GM12878 (cell line): ENCODE results near the gene CFAP58. TPM values are rescaled to one million over a fixed set of nuclear protein-coding genes. Genes with fewer than 3 reads are reported as not detected.

ENCODE experiments used
- ATAC-seq: fragments of 200-7000 bp; cut with Tn5 transposase; 3 replicates; pipeline ENCODE4 v1.9.1; 2020; ENCODE audit warnings: mild to moderate bottlenecking, moderate library complexity
- BruUV-seq: library from RNA; stranded (reverse); fragments of 400-500 nt; replicated peaks from 2 replicates; lab custom pipeline; 2021; lab: Mats Ljungman, UMichigan
- CTCF ChIA-PET: fragments of 300-600 bp; sonication (Branson Sonifier 250); formaldehyde crosslinking; extraction: SDS; loops from one replicate; lab custom pipeline; 2021; ENCODE audit warnings: inconsistent platforms; lab: Yijun Ruan, JAX
- POLR2A ChIA-PET: fragments of 350-600 bp; formaldehyde crosslinking; extraction: SDS; loops from one replicate; lab custom pipeline; 2021; ENCODE audit warnings: inconsistent platforms; lab: Charles Lee
- RAD21 ChIA-PET: fragments of 300-600 bp; sonication (Branson Sonifier 250); formaldehyde crosslinking; loops from one replicate; lab custom pipeline; 2023; ENCODE audit warnings: antibody characterized with exemption; ENCODE audit not compliant: unreplicated experiment; lab: Charles Lee
- SMC1A ChIA-PET: fragments of 300-600 bp; sonication (Branson Sonifier 250); formaldehyde crosslinking; loops from one replicate; lab custom pipeline; 2023; ENCODE audit not compliant: unreplicated experiment, uncharacterized antibody; lab: Charles Lee
- DNase-seq: peaks from one replicate; pipeline ENCODE4 v3.0.0-alpha.2; 2011; ENCODE audit warnings: low read depth, low spot score
- FAIRE-seq: peaks from 3 replicates; lab custom pipeline; 2011; peaks lifted over from hg19 to GRCh38; lab: Jason Lieb, UNC
- H2AFZ ChIP-seq: 2 replicates; pipeline ENCODE4 v1.6.0; 2011; ENCODE audit warnings: low read depth, low read length, control low read depth; ENCODE audit not compliant: control insufficient read depth
- H3K27ac ChIP-seq: 2 replicates; pipeline ENCODE4 v1.5.1; 2011; ENCODE audit warnings: control low read depth; ENCODE audit not compliant: control insufficient read depth, insufficient read depth
- H3K27me3 ChIP-seq, 2 experiments: replicated peaks in 1 of 2; 2 replicates each; pipeline versions ENCODE4 v1.6.0 to v1.6.1; 2011; ENCODE audit warnings: low read length in 1 of 2; ENCODE audit not compliant: control insufficient read depth in 2 of 2, insufficient read depth in 2 of 2
- H3K36me3 ChIP-seq, 2 experiments: 2 replicates each; pipeline ENCODE4 v1.5.1; 2011; ENCODE audit warnings: low read length in 1 of 2; ENCODE audit not compliant: control insufficient read depth in 2 of 2, insufficient read depth in 2 of 2
- H3K4me1 ChIP-seq: 2 replicates; pipeline ENCODE4 v1.6.1; 2011; ENCODE audit warnings: mild to moderate bottlenecking, low read length, moderate library complexity, mixed read lengths; ENCODE audit not compliant: control insufficient read depth, insufficient read depth
- H3K4me2 ChIP-seq: 2 replicates; pipeline ENCODE4 v1.6.0; 2011; ENCODE audit warnings: control low read depth; ENCODE audit not compliant: control insufficient read depth, insufficient read depth
- H3K4me3 ChIP-seq: fragments of 200-600 bp; sonication (generic); 2 replicates; pipeline ENCODE4 v1.5.1; 2016
- H3K79me2 ChIP-seq: 2 replicates; pipeline ENCODE4 v1.6.0; 2011; ENCODE audit warnings: low read length; ENCODE audit not compliant: control insufficient read depth, insufficient read depth
- H3K9ac ChIP-seq: 2 replicates; pipeline ENCODE4 v1.8.0; 2011; ENCODE audit warnings: low read length, control low read depth, mixed read lengths; ENCODE audit not compliant: control insufficient read depth, insufficient read depth
- H3K9me3 ChIP-seq: replicated peaks from 3 replicates; pipeline ENCODE4 v1.5.1; 2011; ENCODE audit warnings: mild to moderate bottlenecking, low read length; ENCODE audit not compliant: control insufficient read depth, insufficient read depth
- H4K20me1 ChIP-seq: 2 replicates; pipeline ENCODE4 v1.6.0; 2011; ENCODE audit not compliant: control insufficient read depth, insufficient read depth
- E4F1 ChIP-seq: fragments of 450-650 bp; IDR thresholded peaks from 2 replicates; pipeline ENCODE4 v1.6.1; 2018; ENCODE audit warnings: borderline replicate concordance, mild to moderate bottlenecking; ENCODE audit not compliant: partially characterized antibody
- ESRRA ChIP-seq: IDR thresholded peaks from 2 replicates; pipeline ENCODE4 v1.6.1; 2012; ENCODE audit warnings: mild to moderate bottlenecking, low read length, improper control_type of control experiment
- ETV6 ChIP-seq, 2 experiments: fragments of 450-650 bp in 1 of 2; IDR thresholded peaks in 1 of 2; conservative IDR thresholded peaks in 1 of 2; 2 replicates each; pipeline ENCODE4 v1.6.1; 2014; ENCODE audit warnings: antibody characterized with exemption in 1 of 2, borderline replicate concordance in 1 of 2, low read depth in 1 of 2, mild to moderate bottlenecking in 1 of 2, moderate library complexity in 1 of 2
- IRF4 ChIP-seq: IDR thresholded peaks from 2 replicates; pipeline ENCODE4 v1.6.1; 2011; ENCODE audit warnings: low read depth, low read length
- NR2C2 ChIP-seq: IDR thresholded peaks from 2 replicates; pipeline ENCODE4 v1.6.1; 2011; ENCODE audit warnings: borderline replicate concordance, low read depth; ENCODE audit not compliant: control insufficient read depth, insufficient read length
- NR2F1 ChIP-seq: fragments of 450-650 bp; conservative IDR thresholded peaks from 2 replicates; pipeline ENCODE4 v1.6.1; 2017; ENCODE audit warnings: mild to moderate bottlenecking
- SIX5 ChIP-seq: IDR thresholded peaks from 2 replicates; pipeline ENCODE4 v1.6.1; 2011; ENCODE audit warnings: mild to moderate bottlenecking, low read depth, low read length, moderate library complexity; ENCODE audit not compliant: severe bottlenecking
- SREBF2 ChIP-seq: IDR thresholded peaks from 2 replicates; pipeline ENCODE4 v1.6.1; 2012; ENCODE audit warnings: mild to moderate bottlenecking, low read length
- SUPT20H ChIP-seq: IDR thresholded peaks from 2 replicates; pipeline ENCODE4 v1.6.1; 2011; ENCODE audit warnings: low read depth, mild to moderate bottlenecking, low read length, moderate library complexity, borderline replicate concordance; ENCODE audit not compliant: control insufficient read depth
- SUZ12 ChIP-seq: fragments of 200-600 bp; sonication (generic); IDR thresholded peaks from one replicate; pipeline ENCODE4 v1.6.1; 2018; ENCODE audit warnings: antibody characterized with exemption, mild to moderate bottlenecking; ENCODE audit not compliant: unreplicated experiment
- TAF1 ChIP-seq: IDR thresholded peaks from 2 replicates; pipeline ENCODE4 v1.6.1; 2011; ENCODE audit warnings: mild to moderate bottlenecking, low read depth, low read length, borderline replicate concordance
- TCF7 ChIP-seq: IDR thresholded peaks from 2 replicates; pipeline ENCODE4 v1.6.1; 2014; ENCODE audit warnings: antibody characterized with exemption, borderline replicate concordance
- WGBS: methylation state at CpG from one replicate; pipeline ENCODE4 v1.1.6; 2016; ENCODE audit warnings: low lambda C conversion rate; ENCODE audit not compliant: insufficient replicate concordance, insufficient coverage; ENCODE audit errors: missing lambda C conversion rate; 5-methylcytosine and 5-hydroxymethylcytosine counted together
- in situ Hi-C: fragments of 300-500 bp; cut with MboI; formaldehyde crosslinking; loops from 9 replicates; pipeline ENCODE4 v1.14.3; 2018; ENCODE audit warnings: mixed read lengths
- intact Hi-C: fragments of 100-400 bp; cut with micrococcal nuclease; formaldehyde crosslinking; loops from one replicate; pipeline ENCODE4 v1.14.2; 2022; ENCODE audit not compliant: unreplicated experiment
- polyA plus RNA-seq, 11 experiments: library from polyadenylated mRNA; depleted of rRNA in 4 of 11; unstranded in 6 of 11; stranded (reverse) in 5 of 11; fragments of >200 nt; fragmentation: Nextera tagmentation in 4 of 11; fragmentation: Illumina TruSeq in 1 of 11; extraction: Ambion mirVana in 4 of 11; extraction: Trizol in 1 of 11; gene quantifications; 1 replicate in 1 of 11; 2 replicates in 10 of 11; pipeline versions ENCODE4 v1.2.1 to v1.2.3, GENCODE V29; 2011 to 2016; ENCODE audit warnings: inconsistent platforms in 2 of 11, missing spikeins in 2 of 11, low read depth in 1 of 11
- total RNA-seq, 4 experiments: library from RNA; depleted of rRNA in 3 of 4; stranded (reverse); fragments of >200 nt in 3 of 4; fragmentation: Illumina TruSeq in 1 of 4; extraction: Trizol in 1 of 4; gene quantifications; 2 replicates each; pipeline versions ENCODE4 v1.2.1 to v1.2.3, GENCODE V29; 2013 to 2021
- TF ChIP-seq, protein P1 (sequence below): fragments of 450-650 bp; IDR thresholded peaks from 2 replicates; pipeline ENCODE4 v1.6.1; 2017; ENCODE audit warnings: mild to moderate bottlenecking
- TF ChIP-seq, protein P2 (sequence below): IDR thresholded peaks from 2 replicates; pipeline ENCODE4 v1.6.1; 2012; ENCODE audit warnings: low read depth, low read length, improper control_type of control experiment
- TF ChIP-seq, protein P3 (sequence below): IDR thresholded peaks from 2 replicates; pipeline ENCODE4 v1.6.1; 2011; ENCODE audit warnings: mild to moderate bottlenecking, low read depth, low read length, moderate library complexity; ENCODE audit not compliant: insufficient replicate concordance
- TF ChIP-seq, protein P4 (sequence below): IDR thresholded peaks from 2 replicates; pipeline ENCODE4 v1.6.1; 2011; ENCODE audit warnings: borderline replicate concordance, low read depth, mild to moderate bottlenecking, moderate library complexity, mixed read lengths, low read length; ENCODE audit not compliant: insufficient read depth; ENCODE audit errors: extremely low read length

Gene CFAP58
- total and polyA plus RNA-seq, 10 of the 15 experiments (the other 5 are each of a cell fraction or from before 2014, with no cell fraction given) = 0.03 to 0.35 (median 0.21) TPM

GRCh38 chr10:104333728-104334373 is 19.8 kb upstream of the CFAP58 start:
- RAD21 ChIA-PET = interaction anchor here (5.7 kb wide), 1 partner anchor 27 kb away, joined by 39 read pairs; no protein-coding TSS in a partner anchor
- no TSS peak for BruUV-seq
- intact Hi-C loops = loop anchor here (10.0 kb wide), 2 partner anchors 419 to 639 kb away; partner anchors contain the start of gene STN1
- TF ChIP-seq ESRRA (no peak), E4F1 (no peak), IRF4 (no peak), TCF7 (no peak), ETV6 (conservative IDR thresholded peaks at IDR 0.05 in 1 of 2, IDR thresholded peaks at IDR 0.05 in 1 of 2; ENCODE audit: borderline replicate concordance in 1 of 2, low read depth in 1 of 2) (no peak), NR2F1 (no peak), NR2C2 (no peak), SIX5 (no peak), SUZ12 (no peak), SUPT20H (no peak), SREBF2 (no peak), TAF1 (no peak)
- TF ChIP-seq, protein P1, sequence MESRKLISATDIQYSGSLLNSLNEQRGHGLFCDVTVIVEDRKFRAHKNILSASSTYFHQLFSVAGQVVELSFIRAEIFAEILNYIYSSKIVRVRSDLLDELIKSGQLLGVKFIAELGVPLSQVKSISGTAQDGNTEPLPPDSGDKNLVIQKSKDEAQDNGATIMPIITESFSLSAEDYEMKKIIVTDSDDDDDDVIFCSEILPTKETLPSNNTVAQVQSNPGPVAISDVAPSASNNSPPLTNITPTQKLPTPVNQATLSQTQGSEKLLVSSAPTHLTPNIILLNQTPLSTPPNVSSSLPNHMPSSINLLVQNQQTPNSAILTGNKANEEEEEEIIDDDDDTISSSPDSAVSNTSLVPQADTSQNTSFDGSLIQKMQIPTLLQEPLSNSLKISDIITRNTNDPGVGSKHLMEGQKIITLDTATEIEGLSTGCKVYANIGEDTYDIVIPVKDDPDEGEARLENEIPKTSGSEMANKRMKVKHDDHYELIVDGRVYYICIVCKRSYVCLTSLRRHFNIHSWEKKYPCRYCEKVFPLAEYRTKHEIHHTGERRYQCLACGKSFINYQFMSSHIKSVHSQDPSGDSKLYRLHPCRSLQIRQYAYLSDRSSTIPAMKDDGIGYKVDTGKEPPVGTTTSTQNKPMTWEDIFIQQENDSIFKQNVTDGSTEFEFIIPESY = no peak
- TF ChIP-seq, protein P2, sequence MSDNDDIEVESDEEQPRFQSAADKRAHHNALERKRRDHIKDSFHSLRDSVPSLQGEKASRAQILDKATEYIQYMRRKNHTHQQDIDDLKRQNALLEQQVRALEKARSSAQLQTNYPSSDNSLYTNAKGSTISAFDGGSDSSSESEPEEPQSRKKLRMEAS = no peak
- TF ChIP-seq, protein P3, sequence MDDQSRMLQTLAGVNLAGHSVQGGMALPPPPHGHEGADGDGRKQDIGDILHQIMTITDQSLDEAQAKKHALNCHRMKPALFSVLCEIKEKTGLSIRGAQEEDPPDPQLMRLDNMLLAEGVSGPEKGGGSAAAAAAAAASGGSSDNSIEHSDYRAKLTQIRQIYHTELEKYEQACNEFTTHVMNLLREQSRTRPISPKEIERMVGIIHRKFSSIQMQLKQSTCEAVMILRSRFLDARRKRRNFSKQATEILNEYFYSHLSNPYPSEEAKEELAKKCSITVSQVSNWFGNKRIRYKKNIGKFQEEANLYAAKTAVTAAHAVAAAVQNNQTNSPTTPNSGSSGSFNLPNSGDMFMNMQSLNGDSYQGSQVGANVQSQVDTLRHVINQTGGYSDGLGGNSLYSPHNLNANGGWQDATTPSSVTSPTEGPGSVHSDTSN = no peak
- TF ChIP-seq, protein P4, sequence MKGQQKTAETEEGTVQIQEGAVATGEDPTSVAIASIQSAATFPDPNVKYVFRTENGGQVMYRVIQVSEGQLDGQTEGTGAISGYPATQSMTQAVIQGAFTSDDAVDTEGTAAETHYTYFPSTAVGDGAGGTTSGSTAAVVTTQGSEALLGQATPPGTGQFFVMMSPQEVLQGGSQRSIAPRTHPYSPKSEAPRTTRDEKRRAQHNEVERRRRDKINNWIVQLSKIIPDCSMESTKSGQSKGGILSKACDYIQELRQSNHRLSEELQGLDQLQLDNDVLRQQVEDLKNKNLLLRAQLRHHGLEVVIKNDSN = no peak

More at GRCh38 chr10:104333728-104334373, 19.8 kb upstream of the CFAP58 start:
- DNase-seq (no peak), ATAC-seq (no peak), FAIRE-seq (no peak)
- no peak overlapping the region for H3K4me2 ChIP-seq
- no peak overlapping the region for H3K9ac ChIP-seq
- ChIA-PET SMC1A (interaction anchor here (0.6 to 7.0 kb wide), 4 partner anchors 12 to 27 kb away, joined by 3 to 58 read pairs (median 14); no protein-coding TSS in a partner anchor), POLR2A (no interaction called here), CTCF (interaction anchor here (0.6 to 7.2 kb wide), 5 partner anchors 14 to 60 kb away, joined by 3 to 111 read pairs (median 5); partner anchors contain the start of gene CFAP58)
- WGBS = 95% methylated on average over 15 of the region's 15 CpGs
- H3K4me3 ChIP-seq = no peak overlapping the region
- no peaks in the 10 kb centered on the region for H3K27me3 ChIP-seq
- H3K36me3 ChIP-seq = peaks cover 0 to 5% of the 10 kb centered on the region in 2 experiments; a peak in 2 of 4 replicates
- no peak overlapping the region for H2AFZ ChIP-seq
- H3K27ac ChIP-seq = no peak overlapping the region
- in situ Hi-C loops = no loop called here
- H3K9me3 ChIP-seq = no peaks in the 10 kb centered on the region
- peaks cover 72% of the 10 kb centered on the region for H3K79me2 ChIP-seq
- H3K4me1 ChIP-seq = peaks cover 22% of the 10 kb centered on the region
- H4K20me1 ChIP-seq = peaks cover 20% of the 10 kb centered on the region
